Loucy (cell line): ENCODE data around the gene FBXO44.
A peak's percentile ranks its signal among the peaks of the same experiment; 100 is the strongest.

Experiments
- H2AFZ ChIP-seq: fragments of 200-600 bp; sonication (generic); 2 replicates; pipeline ENCODE4 v1.6.0; 2016; ENCODE audit warnings: antibody characterized with exemption, mild to moderate bottlenecking, low read length, moderate library complexity
- H3F3A ChIP-seq: fragments of 200-600 bp; 2 replicates; pipeline ENCODE4 v1.6.0; 2016; ENCODE audit warnings: antibody characterized with exemption, low read depth, mild to moderate bottlenecking
- H3K27me3 ChIP-seq: fragments of 200-600 bp; sonication (generic); 2 replicates; pipeline ENCODE4 v1.6.1; 2014; ENCODE audit warnings: low read length, mild to moderate bottlenecking; ENCODE audit not compliant: insufficient read depth, poor library complexity, severe bottlenecking
- H3K36me3 ChIP-seq: fragments of 200-600 bp; sonication (generic); 2 replicates; pipeline ENCODE4 v1.6.1; 2016; ENCODE audit warnings: low read length; ENCODE audit not compliant: insufficient read depth
- H3K4me1 ChIP-seq: fragments of 200-600 bp; sonication (generic); 2 replicates; pipeline ENCODE4 v1.5.1; 2014; ENCODE audit warnings: low read length, mild to moderate bottlenecking; ENCODE audit not compliant: insufficient read depth, poor library complexity, severe bottlenecking
- H3K4me2 ChIP-seq: fragments of 200-600 bp; sonication (generic); 2 replicates; pipeline ENCODE4 v1.6.0; 2014; ENCODE audit warnings: antibody characterized with exemption, low read length, low read depth, mild to moderate bottlenecking; ENCODE audit not compliant: poor library complexity, severe bottlenecking
- H3K4me3 ChIP-seq: fragments of 200-600 bp; sonication (generic); 2 replicates; pipeline ENCODE4 v1.5.1; 2014; ENCODE audit warnings: low read length, mild to moderate bottlenecking, mixed read lengths; ENCODE audit not compliant: poor library complexity, severe bottlenecking
- H3K79me2 ChIP-seq: fragments of 200-600 bp; sonication (generic); 2 replicates; pipeline ENCODE4 v1.6.1; 2014; ENCODE audit warnings: low read length; ENCODE audit not compliant: insufficient read depth
- H3K9ac ChIP-seq: fragments of 200-600 bp; sonication (generic); 2 replicates; pipeline ENCODE4 v1.6.0; 2014; ENCODE audit warnings: mild to moderate bottlenecking, low read depth, low read length, moderate library complexity; ENCODE audit not compliant: poor library complexity, severe bottlenecking
- H3K9me2 ChIP-seq: fragments of 200-600 bp; sonication (generic); replicated peaks from 2 replicates; pipeline ENCODE4 v1.6.1; 2016; ENCODE audit warnings: low read depth, low read length, mixed read lengths
- H3K9me3 ChIP-seq: fragments of 200-600 bp; sonication (generic); 2 replicates; pipeline ENCODE4 v1.6.1; 2014; ENCODE audit warnings: mild to moderate bottlenecking, antibody characterized with exemption, low read length, low read depth; ENCODE audit not compliant: insufficient read depth
- H4K20me1 ChIP-seq: fragments of 200-600 bp; sonication (generic); 2 replicates; pipeline ENCODE4 v1.6.0; 2014; ENCODE audit warnings: antibody characterized with exemption, low read length, mild to moderate bottlenecking; ENCODE audit not compliant: insufficient read depth, poor library complexity, severe bottlenecking
- EZH2phosphoT487 ChIP-seq: fragments of 200-600 bp; IDR thresholded peaks from 2 replicates; pipeline ENCODE4 v1.6.1; 2018; ENCODE audit warnings: antibody characterized with exemption, mild to moderate bottlenecking, moderate library complexity, borderline replicate concordance
- TF ChIP-seq, protein P1 (sequence below): fragments of 200-600 bp; sonication (generic); conservative IDR thresholded peaks from 2 replicates; pipeline ENCODE4 v1.5.1; 2014; ENCODE audit warnings: mild to moderate bottlenecking, antibody characterized with exemption, low read length

FBXO44 gene

GRCh38 chr1:11682287-11682771 is 27.7 kb downstream of the FBXO44 start:
- H4K20me1 ChIP-seq = peaks cover 7% of the 10 kb centered on the region
- peak overlapping the region; percentile 95 for H3K4me3 ChIP-seq
- no peaks in the 10 kb centered on the region for H3K9me2 ChIP-seq
- no peaks in the 10 kb centered on the region for H3K27me3 ChIP-seq
- TF ChIP-seq, protein P1, sequence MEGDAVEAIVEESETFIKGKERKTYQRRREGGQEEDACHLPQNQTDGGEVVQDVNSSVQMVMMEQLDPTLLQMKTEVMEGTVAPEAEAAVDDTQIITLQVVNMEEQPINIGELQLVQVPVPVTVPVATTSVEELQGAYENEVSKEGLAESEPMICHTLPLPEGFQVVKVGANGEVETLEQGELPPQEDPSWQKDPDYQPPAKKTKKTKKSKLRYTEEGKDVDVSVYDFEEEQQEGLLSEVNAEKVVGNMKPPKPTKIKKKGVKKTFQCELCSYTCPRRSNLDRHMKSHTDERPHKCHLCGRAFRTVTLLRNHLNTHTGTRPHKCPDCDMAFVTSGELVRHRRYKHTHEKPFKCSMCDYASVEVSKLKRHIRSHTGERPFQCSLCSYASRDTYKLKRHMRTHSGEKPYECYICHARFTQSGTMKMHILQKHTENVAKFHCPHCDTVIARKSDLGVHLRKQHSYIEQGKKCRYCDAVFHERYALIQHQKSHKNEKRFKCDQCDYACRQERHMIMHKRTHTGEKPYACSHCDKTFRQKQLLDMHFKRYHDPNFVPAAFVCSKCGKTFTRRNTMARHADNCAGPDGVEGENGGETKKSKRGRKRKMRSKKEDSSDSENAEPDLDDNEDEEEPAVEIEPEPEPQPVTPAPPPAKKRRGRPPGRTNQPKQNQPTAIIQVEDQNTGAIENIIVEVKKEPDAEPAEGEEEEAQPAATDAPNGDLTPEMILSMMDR = no peak
- no peak for TF ChIP-seq EZH2phosphoT487
- H2AFZ ChIP-seq = no peak overlapping the region
- H3K9ac ChIP-seq = peak overlapping the region; percentile 87
- no peaks in the 10 kb centered on the region for H3K9me3 ChIP-seq
- peaks cover 36% of the 10 kb centered on the region for H3K4me1 ChIP-seq
- peaks cover 3% of the 10 kb centered on the region; the same call in 1 of the 2 replicates for H3K36me3 ChIP-seq
- peaks cover 81% of the 10 kb centered on the region for H3K79me2 ChIP-seq
- peak overlapping the region; percentile 91 for H3K4me2 ChIP-seq
- H3F3A ChIP-seq = no peaks in the 10 kb centered on the region

GRCh38 chr1:11682799-11683198 is 28.1 kb downstream of the FBXO44 start:
- peaks cover 40% of the 10 kb centered on the region for H3K4me1 ChIP-seq
- H3K9me3 ChIP-seq = no peaks in the 10 kb centered on the region
- TF ChIP-seq EZH2phosphoT487 = no peak
- TF ChIP-seq, protein P1 = no peak
- no peaks in the 10 kb centered on the region for H3K9me2 ChIP-seq
- peak overlapping the region; percentile 91 for H3K4me2 ChIP-seq
- H3K79me2 ChIP-seq = peaks cover 82% of the 10 kb centered on the region
- no peaks in the 10 kb centered on the region for H3K36me3 ChIP-seq
- peak overlapping the region; percentile 87 for H3K9ac ChIP-seq
- H2AFZ ChIP-seq = no peak overlapping the region
- H3K4me3 ChIP-seq = peak overlapping the region; percentile 95
- no peaks in the 10 kb centered on the region for H3F3A ChIP-seq
- H3K27me3 ChIP-seq = no peaks in the 10 kb centered on the region
- H4K20me1 ChIP-seq = peaks cover 7% of the 10 kb centered on the region

GRCh38 chr1:11684070-11684469 is 29.4 kb downstream of the FBXO44 start:
- Histone ChIP-seq H3K27me3 (no peaks in the 10 kb centered on the region), H2AFZ (no peak overlapping the region), H3K9me3 (no peaks in the 10 kb centered on the region), H3K9me2 (no peaks in the 10 kb centered on the region), H3K36me3 (no peaks in the 10 kb centered on the region), H3K4me2 (no peak overlapping the region), H3K4me3 (no peak overlapping the region), H3K9ac (no peak overlapping the region), H3F3A (no peaks in the 10 kb centered on the region), H4K20me1 (peaks cover 7% of the 10 kb centered on the region), H3K79me2 (peaks cover 88% of the 10 kb centered on the region), H3K4me1 (peaks cover 51% of the 10 kb centered on the region)
- TF ChIP-seq EZH2phosphoT487 = no peak
- TF ChIP-seq, protein P1 = no peak
